T-helper 2 cell (primary cell): Measurements from ENCODE around the gene OSBP2.

Experiments
- DNase-seq, 5 experiments: peaks; one replicate each; pipeline versions ENCODE4 v3.0.0 to v3.0.0-alpha.2; 2012 to 2022

OSBP2 gene

DNA sequence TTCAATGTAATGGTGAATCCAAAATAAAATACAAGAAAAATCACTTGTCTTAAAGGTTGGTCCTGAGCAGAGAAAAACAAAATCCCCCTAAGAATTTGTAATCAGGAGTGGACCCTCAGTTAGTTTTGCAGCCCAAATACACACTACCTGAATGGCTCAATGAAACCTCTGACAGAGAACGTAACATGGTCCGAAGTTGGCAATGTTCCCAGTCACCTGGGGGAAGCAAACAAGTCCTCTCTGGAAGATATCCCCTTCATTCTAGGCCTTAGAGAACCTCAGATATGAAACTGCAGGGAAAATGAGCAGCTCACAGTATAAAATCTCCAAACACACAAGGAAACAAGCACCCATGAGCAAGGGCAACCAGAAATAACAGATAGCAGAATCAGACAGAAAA, 215.7 kb downstream of the OSBP2 start:
- no peak for DNase-seq

GRCh38 chr22:30918761-30919160, 224.1 kb downstream of the OSBP2 start:
- DNase-seq: no peak

- no peak for DNase-seq
Observed at GRCh38 chr22:30919973-30920372, 225.3 kb downstream of the OSBP2 start.

DNA sequence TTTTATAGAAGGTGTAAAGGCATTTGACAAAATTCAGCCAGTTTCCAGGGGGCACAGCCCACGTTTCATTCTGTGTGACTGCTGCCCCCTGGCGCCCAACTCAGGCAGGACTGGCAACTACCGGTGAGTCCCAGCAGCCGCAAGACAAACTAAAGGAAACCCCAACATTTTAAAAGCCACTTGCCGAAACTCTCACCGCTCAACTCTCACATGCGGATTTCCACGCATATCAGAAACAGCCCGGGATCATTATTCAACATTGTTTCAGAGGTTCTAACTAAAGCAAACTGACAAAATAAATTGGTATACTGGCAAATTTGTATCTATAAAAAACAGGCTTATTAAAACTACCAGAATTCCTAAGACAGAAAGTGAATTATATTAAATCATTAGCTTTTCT, 225.7 kb downstream of the OSBP2 start:
- peak; percentile 63 to 78 (median 75) for DNase-seq

DNA sequence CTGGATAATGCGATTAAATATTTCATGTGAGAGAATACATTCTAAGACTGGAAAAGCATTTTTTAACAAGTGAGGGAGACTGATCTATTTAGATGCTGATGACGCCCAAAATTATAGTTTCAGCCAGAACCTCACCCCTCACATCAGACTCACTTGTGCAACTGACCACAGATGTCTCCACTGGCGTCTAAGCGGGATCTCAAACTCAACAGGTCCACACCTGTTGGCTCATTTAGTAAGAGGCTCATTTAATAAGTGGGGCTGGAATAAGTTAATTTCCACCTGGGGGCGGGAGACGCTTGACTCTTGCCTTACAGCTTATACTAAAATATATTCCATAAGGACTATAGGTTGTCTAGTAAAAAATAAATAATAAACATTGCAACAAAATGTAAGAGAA, 226.4 kb downstream of the OSBP2 start:
- no peak for DNase-seq

DNA sequence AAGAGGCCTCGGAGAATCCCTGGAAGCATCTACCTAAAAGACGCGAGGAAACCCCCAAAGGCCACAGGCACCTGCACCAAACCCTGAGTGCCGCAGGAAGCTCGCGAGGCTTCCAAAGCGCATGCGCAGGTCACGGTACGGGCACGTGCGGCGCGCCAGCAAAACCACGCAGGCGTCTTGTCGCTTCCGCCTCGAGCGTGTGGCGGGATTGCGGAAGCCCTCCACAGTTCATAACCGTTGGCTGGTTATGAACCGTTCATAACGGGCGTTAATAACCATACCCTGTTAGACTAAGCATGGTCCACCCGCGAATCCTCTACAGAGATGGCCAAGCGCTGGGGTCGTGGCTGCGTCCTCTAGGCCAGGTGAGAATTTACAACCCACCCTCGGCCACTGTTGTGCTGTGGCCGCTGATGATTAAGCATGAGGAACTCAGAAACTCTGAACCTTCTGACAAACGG, 227.5 kb downstream of the OSBP2 start:
- DNase-seq: peak; percentile 59 to 92 (median 78)

DNA sequence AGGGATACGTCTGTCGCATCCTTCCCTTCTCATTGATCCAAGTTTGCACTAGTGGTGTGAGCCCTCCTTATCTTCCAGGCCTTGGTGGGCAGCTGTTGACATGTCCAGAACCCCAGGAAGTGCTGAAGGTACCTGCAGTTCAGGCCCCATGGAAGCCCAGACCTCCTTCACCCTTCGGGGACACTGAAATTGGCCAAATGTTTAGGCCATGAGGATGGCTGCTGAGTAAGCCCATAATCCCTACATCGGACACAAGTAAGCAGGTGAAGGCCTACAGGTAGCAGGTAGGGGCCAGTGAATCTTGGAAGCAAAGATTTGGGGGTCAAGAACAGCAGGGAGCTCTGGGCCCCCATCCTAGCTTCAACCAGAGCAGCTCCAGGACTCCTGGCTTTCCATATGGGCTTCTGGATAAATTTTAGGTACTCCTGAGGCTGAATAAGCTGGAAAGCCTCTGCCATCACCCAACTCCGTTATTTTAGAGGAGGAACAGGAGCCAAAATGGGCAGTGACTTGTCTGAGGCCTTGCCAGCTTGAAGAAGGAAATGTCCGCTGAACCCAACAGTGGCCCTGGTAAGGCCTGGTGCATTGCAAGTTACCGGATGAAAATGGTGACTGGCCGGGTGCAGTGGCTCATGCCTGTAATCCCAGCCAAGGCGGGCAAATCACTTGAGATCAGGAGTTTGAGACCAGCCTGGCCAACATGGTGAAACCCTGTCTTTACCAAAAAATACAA, 228.7 kb downstream of the OSBP2 start:
- no peak for DNase-seq

- no peak for DNase-seq
Observed at GRCh38 chr22:30925667-30926066, 231.0 kb downstream of the OSBP2 start.

- no peak for DNase-seq
Observed at GRCh38 chr22:30926706-30927105, 232.0 kb downstream of the OSBP2 start.

DNA sequence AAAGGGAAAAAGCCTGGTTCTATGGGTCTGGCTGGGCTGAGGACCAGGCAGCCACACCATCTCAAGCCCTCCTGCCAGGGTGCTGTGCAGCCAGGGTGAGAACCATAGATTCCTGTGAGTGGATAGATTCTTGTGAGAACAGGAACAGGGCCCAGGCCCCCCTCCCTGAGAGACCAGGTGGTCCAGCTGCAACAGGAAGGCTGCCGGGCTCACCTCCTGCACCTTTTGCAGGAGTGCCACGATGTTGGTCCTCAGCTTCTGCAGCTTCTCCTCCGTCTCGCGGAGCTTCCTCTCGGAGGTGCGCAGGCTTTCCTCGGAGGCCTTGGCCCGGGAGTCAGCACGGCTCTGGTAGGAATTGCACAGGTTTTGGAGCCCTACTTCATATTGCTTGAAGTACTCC, 233.1 kb downstream of the OSBP2 start:
- no peak for DNase-seq

DNA sequence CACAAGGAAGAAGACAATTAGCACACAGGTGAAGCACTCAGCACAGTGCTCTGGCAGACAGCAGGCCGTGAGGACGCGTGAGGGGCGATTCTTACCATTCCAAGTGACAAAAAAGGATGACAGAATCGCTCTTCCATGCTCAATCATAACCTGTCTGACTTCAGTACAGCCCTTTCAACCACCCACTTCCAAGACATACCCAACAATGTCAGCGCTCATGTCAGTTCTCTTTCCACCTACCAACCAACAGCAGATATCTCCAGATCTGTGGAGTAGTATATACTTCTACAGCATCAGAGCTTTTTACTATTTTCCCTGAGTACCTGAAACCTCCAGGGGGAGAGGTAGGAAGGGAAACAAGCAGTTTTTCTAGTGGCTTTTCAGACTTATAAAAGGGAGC, 233.7 kb downstream of the OSBP2 start:
- DNase-seq: no peak

DNA sequence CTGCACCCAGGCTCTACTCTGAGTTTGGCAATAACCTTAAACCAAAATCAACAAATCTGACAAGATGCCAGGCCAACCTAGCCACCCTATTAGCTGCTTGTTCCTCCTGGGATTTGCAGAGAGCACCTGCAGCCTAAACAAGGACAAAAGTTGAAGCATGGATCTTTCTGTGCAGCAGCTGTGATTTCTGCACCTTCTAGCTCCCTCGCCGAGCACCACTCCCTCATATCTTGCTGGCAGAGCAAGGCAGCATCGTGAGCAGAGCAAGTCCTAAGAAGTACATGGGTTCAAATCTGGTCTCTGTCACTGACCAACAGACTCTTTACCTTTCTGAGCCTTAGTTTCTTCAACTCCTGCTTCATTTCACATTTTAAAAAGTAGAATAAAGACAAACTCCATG, 235.6 kb downstream of the OSBP2 start:
- no peak for DNase-seq

DNA sequence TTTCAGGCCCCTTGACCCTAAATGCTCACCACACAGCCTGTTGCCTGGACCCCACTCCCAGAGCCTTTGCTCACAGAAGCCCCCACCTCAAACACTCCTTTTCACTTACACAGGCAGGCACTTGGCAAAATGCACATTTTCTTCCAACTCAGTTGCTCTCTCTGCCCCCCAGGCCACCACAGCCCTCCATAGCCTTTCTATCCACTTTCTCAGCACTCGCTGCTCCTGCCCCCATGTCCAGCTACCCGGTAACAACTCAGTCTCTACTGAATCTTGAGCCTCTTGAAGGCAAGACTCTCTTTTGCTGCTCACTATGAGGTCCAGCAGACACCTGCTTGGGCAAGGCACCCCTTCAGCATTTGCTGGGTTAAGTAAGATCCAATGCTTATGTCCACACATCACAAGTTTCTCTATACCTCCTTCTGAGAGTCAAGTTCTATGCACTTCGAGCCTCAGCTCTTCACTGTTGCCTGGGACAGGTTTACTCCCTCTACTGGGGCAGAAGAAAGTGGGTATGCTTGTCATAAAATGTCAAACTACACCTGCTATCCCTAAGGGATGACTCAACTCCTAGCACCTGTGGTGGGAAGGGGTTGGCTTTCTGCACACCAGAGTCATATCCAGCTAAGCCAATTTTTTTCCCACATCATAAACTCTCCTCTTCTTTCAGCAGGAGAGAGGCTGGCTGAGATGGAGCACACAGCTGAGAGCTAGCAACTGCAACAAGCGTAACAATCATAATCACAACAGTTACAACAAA, 237.0 kb downstream of the OSBP2 start:
- DNase-seq: no peak

DNA sequence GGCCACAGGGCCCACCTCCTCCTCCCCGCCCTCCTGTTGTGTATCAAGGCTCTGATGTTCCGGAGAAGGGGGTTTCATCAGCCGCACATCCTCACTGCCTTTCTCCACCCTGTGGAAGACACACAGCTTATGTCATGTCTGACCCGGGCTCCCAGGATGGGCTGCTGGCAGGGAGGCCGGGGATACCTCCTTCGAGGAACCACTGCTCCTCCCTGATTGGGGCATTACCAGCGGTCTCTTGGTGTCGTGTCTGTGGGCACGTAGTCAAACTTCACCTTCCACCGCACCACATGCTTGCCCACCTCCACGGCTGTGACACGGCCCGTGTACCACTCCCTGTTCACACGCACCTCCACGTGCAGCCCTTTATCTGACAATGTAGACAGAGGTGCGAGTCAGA, 238.0 kb downstream of the OSBP2 start:
- DNase-seq: no peak

- no peak for DNase-seq
Observed at GRCh38 chr22:30933457-30933856, 238.8 kb downstream of the OSBP2 start.

GRCh38 chr22:30934053-30934452, 239.4 kb downstream of the OSBP2 start:
- DNase-seq: no peak

DNA sequence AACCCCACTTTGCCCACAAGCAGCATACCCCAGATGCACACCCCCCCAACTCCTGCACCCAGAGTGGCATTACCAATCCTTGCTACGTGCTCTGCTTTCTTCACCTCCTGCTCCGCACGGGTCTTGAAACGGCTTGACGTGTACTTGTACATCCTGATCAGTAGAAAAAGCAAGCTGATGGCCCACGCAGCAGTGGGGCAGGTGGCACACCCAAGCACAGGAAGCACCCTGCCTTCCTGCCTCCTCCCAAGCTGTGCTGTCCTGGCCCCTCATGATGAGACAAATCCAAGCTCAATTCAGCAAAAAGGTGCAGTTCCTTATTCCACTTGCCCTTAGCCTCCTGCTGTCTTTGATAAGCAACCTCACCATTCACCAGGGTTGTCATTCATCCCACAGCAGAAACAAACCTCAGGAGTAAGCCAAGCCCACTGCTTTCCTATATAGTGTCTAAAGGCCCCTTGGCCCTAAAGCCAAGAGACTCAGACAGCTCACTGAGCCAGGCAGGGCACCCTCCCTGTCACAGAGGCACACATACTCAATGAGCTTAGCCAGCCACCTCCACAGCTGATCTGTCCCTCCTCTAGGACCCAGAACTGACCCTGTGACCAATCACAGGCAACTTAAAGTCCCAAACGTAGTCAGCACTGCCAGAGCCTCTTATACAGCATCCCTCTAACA, 246.2 kb downstream of the OSBP2 start:
- peak in 4 of 5 experiments; percentile 14 to 76 (median 16) for DNase-seq

DNA sequence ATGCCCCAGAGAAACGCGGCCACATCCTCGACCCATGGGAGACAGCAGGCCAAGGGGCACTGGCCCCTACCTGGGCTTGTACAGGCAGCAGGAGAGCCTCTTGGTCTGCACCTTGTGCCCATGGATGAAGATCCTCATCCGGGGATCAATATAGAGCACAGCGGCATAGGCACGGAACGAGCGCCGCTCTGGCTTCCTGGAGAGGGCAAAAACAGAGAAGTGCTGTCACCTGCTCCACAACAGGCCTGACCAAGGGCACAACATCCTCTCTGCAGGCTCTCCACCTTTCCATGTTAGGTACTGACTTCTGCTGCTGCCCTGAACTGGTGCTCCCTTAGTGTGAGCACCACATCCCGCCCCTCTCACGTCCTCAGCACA, 246.7 kb downstream of the OSBP2 start:
- DNase-seq: peak in 1 of 5 experiments; percentile 35

GRCh38 chr22:30943368-30943767, 248.7 kb downstream of the OSBP2 start:
- DNase-seq: peak in 4 of 5 experiments; percentile 26 to 87 (median 51)

GRCh38 chr22:30944986-30945385, 250.3 kb downstream of the OSBP2 start:
- DNase-seq: no peak

DNA sequence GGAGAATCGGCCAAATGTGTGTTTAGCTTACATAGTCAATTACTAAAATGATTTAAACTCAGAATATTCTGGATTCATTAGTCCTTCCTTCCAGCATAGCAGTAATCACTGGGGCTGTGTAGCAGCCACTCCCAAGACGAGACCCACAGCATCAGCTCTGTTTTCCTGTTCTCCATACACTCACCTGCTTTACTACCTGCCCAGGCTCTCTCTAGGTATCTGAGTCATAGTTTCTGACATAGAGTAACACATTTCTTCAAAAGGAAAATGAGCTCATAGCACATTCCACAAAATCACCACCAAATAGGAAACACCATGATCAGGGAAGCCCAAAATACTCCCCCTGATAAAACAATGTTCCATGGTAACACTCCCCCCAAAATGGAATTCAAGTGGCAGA, 251.0 kb downstream of the OSBP2 start:
- DNase-seq: no peak

- DNase-seq: no peak
Observed at GRCh38 chr22:30946354-30946753, 251.7 kb downstream of the OSBP2 start.

- no peak for DNase-seq
Observed at GRCh38 chr22:30947173-30947815, 252.6 kb downstream of the OSBP2 start.
